HFFc6 (cell line): ENCODE data around the gene CEP57. TPM values are rescaled to one million over a fixed set of nuclear protein-coding genes. Genes with fewer than 3 reads are reported as not detected.

ENCODE experiments used
- DNase-seq: peaks from one replicate; pipeline ENCODE4 v3.0.0-alpha.2; 2018
- H3K27ac Mint-ChIP-seq: 2 replicates; pipeline ENCODE4 v1.8.0; 2020; ENCODE audit warnings: mild to moderate bottlenecking, mixed read lengths
- H3K27me3 Mint-ChIP-seq: 2 replicates; pipeline ENCODE4 v1.8.0; 2021; ENCODE audit warnings: mild to moderate bottlenecking, moderate library complexity, mixed read lengths; ENCODE audit not compliant: insufficient read depth
- H3K36me3 Mint-ChIP-seq: 2 replicates; pipeline ENCODE4 v1.8.0; 2021; ENCODE audit warnings: low read depth, mixed read lengths
- H3K4me1 Mint-ChIP-seq: 2 replicates; pipeline ENCODE4 v1.8.0; 2020; ENCODE audit warnings: low read depth, mixed read lengths
- H3K4me3 Mint-ChIP-seq: 2 replicates; pipeline ENCODE4 v1.8.0; 2020; ENCODE audit warnings: mild to moderate bottlenecking, moderate library complexity, mixed read lengths
- H3K9me3 Mint-ChIP-seq: 2 replicates; pipeline ENCODE4 v1.8.0; 2020; ENCODE audit warnings: mild to moderate bottlenecking, mixed read lengths
- total RNA-seq, 6 experiments: library from RNA; stranded (reverse); fragmentation: NEBNext Ultra II Directional; extraction: Animal tissue kit (Norgen Biotek cat#: 25700); gene quantifications; 2 replicates in 1 of 6; 3 replicates in 5 of 6; pipeline ENCODE4 v1.2.3, GENCODE V29; 2021
- TF ChIP-seq, protein P1 (sequence below): fragments of 200-600 bp; sonication (generic); IDR thresholded peaks from 2 replicates; pipeline ENCODE4 v1.5.0; 2021; ENCODE audit warnings: antibody characterized with exemption, mild to moderate bottlenecking

Gene CEP57
- total RNA-seq, 6 experiments from 2014 or later, result 24.9 to 29.5 (median 26.6) TPM

DNA sequence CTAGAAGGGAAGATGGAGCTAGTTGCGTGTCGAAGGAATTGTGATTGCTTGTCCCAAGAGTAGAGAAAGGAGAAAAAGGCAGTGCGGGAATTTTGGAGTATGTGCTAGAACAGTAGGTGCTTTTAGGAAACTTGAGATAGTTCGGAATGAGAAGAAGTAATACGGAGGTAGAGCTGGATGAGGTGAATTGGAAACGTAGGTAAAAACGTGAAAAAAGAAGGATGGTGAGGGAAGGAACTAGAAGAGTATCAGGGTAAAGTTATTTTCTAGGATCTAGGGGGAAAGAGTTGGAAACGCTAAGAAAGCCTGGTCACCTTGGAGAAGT, 1.4 kb downstream of the CEP57 start:
- TF ChIP-seq, protein P1, sequence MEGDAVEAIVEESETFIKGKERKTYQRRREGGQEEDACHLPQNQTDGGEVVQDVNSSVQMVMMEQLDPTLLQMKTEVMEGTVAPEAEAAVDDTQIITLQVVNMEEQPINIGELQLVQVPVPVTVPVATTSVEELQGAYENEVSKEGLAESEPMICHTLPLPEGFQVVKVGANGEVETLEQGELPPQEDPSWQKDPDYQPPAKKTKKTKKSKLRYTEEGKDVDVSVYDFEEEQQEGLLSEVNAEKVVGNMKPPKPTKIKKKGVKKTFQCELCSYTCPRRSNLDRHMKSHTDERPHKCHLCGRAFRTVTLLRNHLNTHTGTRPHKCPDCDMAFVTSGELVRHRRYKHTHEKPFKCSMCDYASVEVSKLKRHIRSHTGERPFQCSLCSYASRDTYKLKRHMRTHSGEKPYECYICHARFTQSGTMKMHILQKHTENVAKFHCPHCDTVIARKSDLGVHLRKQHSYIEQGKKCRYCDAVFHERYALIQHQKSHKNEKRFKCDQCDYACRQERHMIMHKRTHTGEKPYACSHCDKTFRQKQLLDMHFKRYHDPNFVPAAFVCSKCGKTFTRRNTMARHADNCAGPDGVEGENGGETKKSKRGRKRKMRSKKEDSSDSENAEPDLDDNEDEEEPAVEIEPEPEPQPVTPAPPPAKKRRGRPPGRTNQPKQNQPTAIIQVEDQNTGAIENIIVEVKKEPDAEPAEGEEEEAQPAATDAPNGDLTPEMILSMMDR, result no peak
- Mint-ChIP-seq H3K9me3 (no peaks in the 10 kb centered on the region), H3K27ac (peak overlapping the region; percentile 100), H3K27me3 (peaks cover 2% of the 10 kb centered on the region), H3K36me3 (peaks cover 20% of the 10 kb centered on the region; the same call in 1 of the 2 replicates), H3K4me3 (peak overlapping the region; percentile 100), H3K4me1 (peaks cover 44% of the 10 kb centered on the region)
- DNase-seq, result no peak

DNA sequence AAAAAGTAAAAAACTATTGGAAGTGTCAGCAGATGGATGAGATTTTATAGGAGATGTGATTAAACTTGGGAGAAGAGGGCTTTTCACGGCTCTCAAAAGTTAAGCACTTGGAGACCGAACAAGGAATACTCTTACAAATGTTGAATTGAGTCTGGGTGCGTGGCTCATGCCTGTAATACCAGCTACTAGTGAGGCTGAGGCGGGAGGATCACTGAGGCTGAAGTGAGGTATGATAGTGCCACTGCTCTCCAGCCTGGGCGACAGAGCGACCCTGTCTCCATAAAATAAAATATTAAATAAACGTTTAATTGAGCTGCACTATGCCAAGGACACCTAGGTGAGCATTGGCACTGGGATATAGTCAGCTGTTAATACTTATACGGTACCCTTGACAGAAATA, 1.9 kb downstream of the CEP57 start:
- no peak for DNase-seq
- Mint-ChIP-seq H3K9me3 (no peaks in the 10 kb centered on the region), H3K27ac (peak overlapping the region; percentile 100), H3K27me3 (peaks cover 2% of the 10 kb centered on the region), H3K4me1 (peaks cover 44% of the 10 kb centered on the region), H3K4me3 (peak overlapping the region; percentile 100), H3K36me3 (peaks cover 20% of the 10 kb centered on the region; the same call in 1 of the 2 replicates)
- TF ChIP-seq, protein P1, result no peak

DNA sequence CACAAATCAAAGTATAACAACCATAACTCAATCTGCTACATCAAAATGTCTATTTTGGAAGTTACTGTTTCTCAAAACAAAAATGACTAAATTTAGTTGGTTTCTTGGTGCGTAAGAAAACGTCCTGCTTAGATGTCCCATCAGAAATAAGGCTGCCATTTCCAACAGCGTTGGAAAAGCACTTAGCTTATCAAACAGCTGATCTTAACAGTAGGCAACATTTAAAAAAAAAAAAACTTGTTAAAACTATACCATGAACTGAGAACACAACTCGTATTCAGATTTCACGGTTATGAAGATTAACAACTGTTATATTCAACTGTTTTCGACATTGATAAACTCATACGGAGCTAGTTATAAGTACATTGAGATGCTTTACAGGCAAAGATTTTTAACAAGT, 2.4 kb downstream of the CEP57 start:
- no peak for DNase-seq
- no peak overlapping the region; the same call in 1 of the 2 replicates for H3K27ac Mint-ChIP-seq
- peaks cover 2% of the 10 kb centered on the region for H3K27me3 Mint-ChIP-seq
- H3K4me3 Mint-ChIP-seq, result no peak overlapping the region
- H3K4me1 Mint-ChIP-seq, result peaks cover 43% of the 10 kb centered on the region
- H3K36me3 Mint-ChIP-seq, result peaks cover 20% of the 10 kb centered on the region; the same call in 1 of the 2 replicates
- no peaks in the 10 kb centered on the region for H3K9me3 Mint-ChIP-seq
- TF ChIP-seq, protein P1, result no peak

DNA sequence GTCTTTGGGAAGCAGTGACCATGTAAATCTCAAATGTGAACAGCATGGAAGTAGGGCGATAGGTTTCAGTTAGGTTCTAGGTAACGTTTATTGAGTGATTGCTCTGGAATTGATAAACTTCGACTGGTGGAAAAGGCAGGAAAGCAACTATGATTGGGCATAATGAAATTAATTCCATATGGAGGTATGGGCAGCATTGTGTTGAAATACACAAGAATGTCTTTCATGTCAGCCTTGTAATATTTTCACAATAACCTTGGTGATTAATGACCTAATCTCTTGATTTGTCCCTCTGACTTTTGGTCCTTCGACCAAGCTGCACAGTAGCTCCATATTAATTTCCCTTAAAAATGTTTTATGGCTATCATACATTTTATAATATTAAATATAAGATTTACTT, 2.8 kb downstream of the CEP57 start:
- peaks cover 2% of the 10 kb centered on the region for H3K27me3 Mint-ChIP-seq
- no peak for DNase-seq
- H3K4me1 Mint-ChIP-seq, result peaks cover 39% of the 10 kb centered on the region
- H3K36me3 Mint-ChIP-seq, result peaks cover 16% of the 10 kb centered on the region; the same call in 1 of the 2 replicates
- no peak overlapping the region; the same call in 1 of the 2 replicates for H3K27ac Mint-ChIP-seq
- TF ChIP-seq, protein P1, result no peak
- no peaks in the 10 kb centered on the region for H3K9me3 Mint-ChIP-seq
- H3K4me3 Mint-ChIP-seq, result no peak overlapping the region

DNA sequence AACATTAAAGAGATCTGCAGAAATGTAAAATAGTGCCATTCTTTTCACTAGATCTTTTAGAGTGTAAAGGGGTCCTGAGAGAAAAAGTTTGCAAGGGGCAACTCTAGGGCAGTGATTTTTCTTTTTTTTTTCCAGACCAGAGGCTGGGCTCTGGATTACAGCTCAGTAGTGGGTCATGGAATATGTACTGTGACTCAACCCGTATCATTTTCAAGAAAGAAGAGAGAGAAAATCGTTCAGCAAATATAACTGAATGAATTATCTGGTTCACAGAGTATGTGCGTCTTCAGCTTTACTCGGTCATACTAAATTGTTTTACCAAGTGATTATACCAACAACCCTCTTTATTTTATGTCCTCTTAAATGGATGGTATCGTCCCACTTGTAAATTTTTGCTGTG, 3.8 kb downstream of the CEP57 start:
- Mint-ChIP-seq H3K4me1 (peaks cover 33% of the 10 kb centered on the region), H3K27ac (0 out of 2 replicates have a peak overlapping the region, but pooled peaks have one; percentile 25), H3K4me3 (no peak overlapping the region), H3K27me3 (peaks cover 2% of the 10 kb centered on the region; the same call in 1 of the 2 replicates), H3K9me3 (no peaks in the 10 kb centered on the region), H3K36me3 (peaks cover 14% of the 10 kb centered on the region)
- DNase-seq, result no peak
- TF ChIP-seq, protein P1, result no peak
